Endothelial cell of umbilical vein (primary cell): ENCODE measurements around the gene SCN11A. TPM values are rescaled to one million over a fixed set of nuclear protein-coding genes. Genes with fewer than 3 reads are reported as not detected.

Experiments used
- BruUV-seq: library from RNA; stranded (reverse); fragments of 400-500 nt; replicated peaks from 2 replicates; lab custom pipeline; 2021; lab: Mats Ljungman, UMichigan
- CTCF ChIA-PET: fragments of 300-600, 350-600 bp; sonication (Branson Sonifier 250); formaldehyde crosslinking; loops from one replicate; lab custom pipeline; 2021; ENCODE audit warnings: antibody characterized with exemption, inconsistent platforms; lab: Charles Lee
- POLR2A ChIA-PET: fragments of 300-600, 350-600 bp; sonication (Branson Sonifier 250); formaldehyde crosslinking; loops from one replicate; lab custom pipeline; 2021; ENCODE audit warnings: antibody characterized with exemption, inconsistent platforms; lab: Charles Lee
- DNase-seq: peaks from one replicate; pipeline ENCODE4 v3.0.0-alpha.2; 2011; ENCODE audit warnings: low read depth, low spot score
- FAIRE-seq: peaks from 2 replicates; lab custom pipeline; 2011; peaks lifted over from hg19 to GRCh38; lab: Jason Lieb, UNC
- H2AFZ ChIP-seq: 2 replicates; pipeline ENCODE4 v1.6.0; 2012; ENCODE audit warnings: low read depth, low read length, control low read depth, inconsistent platforms
- H3K27ac ChIP-seq: 2 replicates; pipeline ENCODE4 v1.5.1; 2011; ENCODE audit warnings: low read depth, mild to moderate bottlenecking, control low read depth, low read length, moderate library complexity; ENCODE audit not compliant: insufficient read depth
- H3K27me3 ChIP-seq, 2 experiments: 2 replicates each; pipeline versions ENCODE4 v1.6.0 to v1.6.1; 2011; ENCODE audit warnings: low read length in 2 of 2, mixed read lengths in 1 of 2; ENCODE audit not compliant: control insufficient read depth in 2 of 2, insufficient read depth in 2 of 2
- H3K36me3 ChIP-seq, 2 experiments: 2 replicates in 1 of 2; 3 replicates in 1 of 2; pipeline ENCODE4 v1.5.1; 2011; ENCODE audit warnings: low read length in 2 of 2, mild to moderate bottlenecking in 1 of 2, moderate library complexity in 1 of 2; ENCODE audit not compliant: control insufficient read depth in 2 of 2, insufficient read depth in 2 of 2; ENCODE audit errors: extremely low read depth in 1 of 2
- H3K4me1 ChIP-seq: 3 replicates; pipeline ENCODE4 v1.5.1; 2011; ENCODE audit warnings: mild to moderate bottlenecking, low read length; ENCODE audit not compliant: control insufficient read depth, insufficient read depth; ENCODE audit errors: extremely low read depth
- H3K4me2 ChIP-seq: 2 replicates; pipeline ENCODE4 v1.6.1; 2011; ENCODE audit warnings: low read length, control low read depth, mixed read lengths; ENCODE audit not compliant: insufficient read depth
- H3K4me3 ChIP-seq, 3 experiments: fragments of 200-600 bp in 1 of 3; sonication (generic), shearing (Covaris generic) in 1 of 3; replicated peaks in 1 of 3; 2 replicates each; pipeline ENCODE4 v1.5.1; 2011 to 2016; ENCODE audit warnings: control low read depth in 3 of 3, low read length in 3 of 3, mild to moderate bottlenecking in 2 of 3, inconsistent platforms in 1 of 3, low read depth in 1 of 3, moderate library complexity in 1 of 3; ENCODE audit not compliant: insufficient read depth in 1 of 3
- H3K79me2 ChIP-seq: 2 replicates; pipeline ENCODE4 v1.6.0; 2012; ENCODE audit warnings: low read length, inconsistent platforms; ENCODE audit not compliant: control insufficient read depth, insufficient read depth
- H3K9ac ChIP-seq: replicated peaks from 2 replicates; pipeline ENCODE3; 2011; ENCODE audit warnings: low read length, control low read depth; ENCODE audit not compliant: insufficient read depth; ENCODE audit errors: extremely low read depth
- H3K9me1 ChIP-seq: replicated peaks from 3 replicates; pipeline ENCODE4 v1.6.0; 2011; ENCODE audit warnings: mild to moderate bottlenecking, low read length; ENCODE audit not compliant: control insufficient read depth, insufficient read depth; ENCODE audit errors: extremely low read depth
- H3K9me3 ChIP-seq: replicated peaks from 2 replicates; pipeline ENCODE4 v1.5.1; 2012; ENCODE audit warnings: low read length, inconsistent platforms; ENCODE audit not compliant: control insufficient read depth, insufficient read depth
- H4K20me1 ChIP-seq: replicated peaks from 2 replicates; pipeline ENCODE3; 2011; ENCODE audit warnings: mild to moderate bottlenecking, low read length; ENCODE audit not compliant: control insufficient read depth, insufficient read depth; ENCODE audit errors: extremely low read depth
- EZH2 ChIP-seq: IDR thresholded peaks from 2 replicates; pipeline ENCODE4 v1.6.1; 2012; ENCODE audit warnings: borderline replicate concordance, low read depth, mild to moderate bottlenecking, moderate library complexity, low read length, inconsistent platforms; ENCODE audit not compliant: severe bottlenecking
- FOS ChIP-seq: IDR thresholded peaks from 2 replicates; pipeline ENCODE4 v1.6.1; 2011; ENCODE audit warnings: mild to moderate bottlenecking, low read length, moderate library complexity, borderline replicate concordance; ENCODE audit not compliant: insufficient read depth
- GATA2 ChIP-seq: IDR thresholded peaks from 2 replicates; pipeline ENCODE4 v1.7.0; 2011; ENCODE audit warnings: low read depth, mild to moderate bottlenecking, moderate library complexity, mixed read lengths, low read length; ENCODE audit not compliant: insufficient read length, insufficient read depth
- JUN ChIP-seq: IDR thresholded peaks from 2 replicates; pipeline ENCODE4 v1.6.1; 2011; ENCODE audit warnings: borderline replicate concordance, low read depth; ENCODE audit not compliant: insufficient read length, insufficient read depth
- MAX ChIP-seq: IDR thresholded peaks from 2 replicates; pipeline ENCODE4 v1.6.1; 2011; ENCODE audit not compliant: insufficient read depth, insufficient read length
- MYC ChIP-seq: IDR thresholded peaks from one replicate; pipeline ENCODE4 v1.6.1; 2011; ENCODE audit warnings: mild to moderate bottlenecking, low read depth, low read length
- POLR2A ChIP-seq: IDR thresholded peaks from 2 replicates; pipeline ENCODE4 v1.6.1; 2012; ENCODE audit warnings: low read depth, mild to moderate bottlenecking, control low read depth, low read length
- POLR2AphosphoS5 ChIP-seq: IDR thresholded peaks from 2 replicates; pipeline ENCODE4 v1.6.1; 2012; ENCODE audit warnings: low read depth, mild to moderate bottlenecking, control low read depth, low read length, moderate library complexity; ENCODE audit not compliant: insufficient read depth
- dilution Hi-C: fragments of 300-500 bp; cut with MboI; formaldehyde crosslinking; loops from one replicate; pipeline ENCODE4 v1.15.0; 2019; ENCODE audit warnings: low sequenced_read_pairs; ENCODE audit not compliant: extremely low pct_ligation_motif_present
- intact Hi-C: fragments of 100-400 bp; cut with micrococcal nuclease; formaldehyde crosslinking; loops from one replicate; pipeline ENCODE4 v1.10.0; 2022
- polyA plus RNA-seq, 4 experiments: library from polyadenylated mRNA; depleted of rRNA in 3 of 4; stranded (reverse) in 3 of 4; unstranded in 1 of 4; fragments of >200 nt; gene quantifications; 2 replicates each; pipeline versions ENCODE4 v1.2.1 to v1.2.3, GENCODE V29; 2011 to 2012; ENCODE audit warnings: missing spikeins in 1 of 4
- total RNA-seq: library from RNA; stranded (reverse); gene quantifications from 2 replicates; pipeline ENCODE4 v1.2.3, GENCODE V29; 2021
- TF ChIP-seq, protein P1 (sequence below), 2 donors: IDR thresholded peaks; 1 replicate in 1 of 2; 2 replicates in 1 of 2; pipeline ENCODE4 v1.5.1; 2011; ENCODE audit warnings: low read length in 2 of 2, mild to moderate bottlenecking in 2 of 2, moderate library complexity in 2 of 2, control low read depth in 1 of 2, inconsistent platforms in 1 of 2, low read depth in 1 of 2; ENCODE audit not compliant: insufficient read depth in 1 of 2; ENCODE audit errors: extremely low read depth in 1 of 2

The SCN11A gene
- total and polyA plus RNA-seq, 2 donors (not counting 3 experiments of a cell fraction or from before 2014, with no cell fraction given): 0.06 to 0.07 TPM

- H3K9me1 ChIP-seq: no peaks in the 10 kb centered on the region
- dilution Hi-C loops: no loop called here
- ChIA-PET CTCF (no interaction called here), POLR2A (no interaction called here)
- H3K27me3 ChIP-seq: peaks cover 0 to 4% of the 10 kb centered on the region in 2 experiments
- no peak overlapping the region for H2AFZ ChIP-seq
- TF ChIP-seq GATA2: no peak
- no peak for TF ChIP-seq MYC
- TF ChIP-seq, protein P1, sequence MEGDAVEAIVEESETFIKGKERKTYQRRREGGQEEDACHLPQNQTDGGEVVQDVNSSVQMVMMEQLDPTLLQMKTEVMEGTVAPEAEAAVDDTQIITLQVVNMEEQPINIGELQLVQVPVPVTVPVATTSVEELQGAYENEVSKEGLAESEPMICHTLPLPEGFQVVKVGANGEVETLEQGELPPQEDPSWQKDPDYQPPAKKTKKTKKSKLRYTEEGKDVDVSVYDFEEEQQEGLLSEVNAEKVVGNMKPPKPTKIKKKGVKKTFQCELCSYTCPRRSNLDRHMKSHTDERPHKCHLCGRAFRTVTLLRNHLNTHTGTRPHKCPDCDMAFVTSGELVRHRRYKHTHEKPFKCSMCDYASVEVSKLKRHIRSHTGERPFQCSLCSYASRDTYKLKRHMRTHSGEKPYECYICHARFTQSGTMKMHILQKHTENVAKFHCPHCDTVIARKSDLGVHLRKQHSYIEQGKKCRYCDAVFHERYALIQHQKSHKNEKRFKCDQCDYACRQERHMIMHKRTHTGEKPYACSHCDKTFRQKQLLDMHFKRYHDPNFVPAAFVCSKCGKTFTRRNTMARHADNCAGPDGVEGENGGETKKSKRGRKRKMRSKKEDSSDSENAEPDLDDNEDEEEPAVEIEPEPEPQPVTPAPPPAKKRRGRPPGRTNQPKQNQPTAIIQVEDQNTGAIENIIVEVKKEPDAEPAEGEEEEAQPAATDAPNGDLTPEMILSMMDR (IDR thresholded peaks at IDR 0.05; ENCODE audit: extremely low read depth in 1 of 2, insufficient read depth in 1 of 2, low read depth in 1 of 2, low read length in 2 of 2): no peak
- TF ChIP-seq JUN: no peak
- no peak for TF ChIP-seq MAX
- TF ChIP-seq FOS: no peak
- no peak for TF ChIP-seq POLR2A
- no peak for TF ChIP-seq EZH2
- TF ChIP-seq POLR2AphosphoS5: no peak
- H3K4me2 ChIP-seq: no peak overlapping the region
- no peaks in the 10 kb centered on the region for H3K79me2 ChIP-seq
- H3K4me3 ChIP-seq: no peak overlapping the region
- H3K27ac ChIP-seq: no peak overlapping the region
- H3K36me3 ChIP-seq: no peaks in the 10 kb centered on the region
- no peaks in the 10 kb centered on the region for H3K4me1 ChIP-seq
- no TSS peak for BruUV-seq
- no peaks in the 10 kb centered on the region for H3K9me3 ChIP-seq
- intact Hi-C loops: no loop called here
- DNase-seq (no peak), FAIRE-seq (no peak)
- no peaks in the 10 kb centered on the region for H4K20me1 ChIP-seq
- no peak overlapping the region for H3K9ac ChIP-seq
Measured at GRCh38 chr3:39013921-39014509, 37.7 kb downstream of the SCN11A start.
